Subcutaneous adipose tissue (tissue), 4 donors: ENCODE measurements around the gene TMEM236. TPM values are rescaled to one million over a fixed set of nuclear protein-coding genes. Genes with fewer than 3 reads are reported as not detected.

ENCODE experiments used
- total RNA-seq, 4 donors: library from RNA; depleted of rRNA; stranded (reverse); fragments of >200 nt; gene quantifications; one replicate each; pipeline ENCODE4 v1.1.0, GENCODE V29; 2016
- TF ChIP-seq, protein P1 (sequence below): fragments of 450-650 bp; IDR thresholded peaks from one replicate; pipeline ENCODE4 v1.5.1; 2016; ENCODE audit warnings: low read depth, mild to moderate bottlenecking, control low read depth, antibody characterized with exemption, moderate library complexity

TMEM236 gene
- total RNA-seq, 4 donors from 2014 or later = 3.2 to 6.8 (median 5.8) TPM

DNA sequence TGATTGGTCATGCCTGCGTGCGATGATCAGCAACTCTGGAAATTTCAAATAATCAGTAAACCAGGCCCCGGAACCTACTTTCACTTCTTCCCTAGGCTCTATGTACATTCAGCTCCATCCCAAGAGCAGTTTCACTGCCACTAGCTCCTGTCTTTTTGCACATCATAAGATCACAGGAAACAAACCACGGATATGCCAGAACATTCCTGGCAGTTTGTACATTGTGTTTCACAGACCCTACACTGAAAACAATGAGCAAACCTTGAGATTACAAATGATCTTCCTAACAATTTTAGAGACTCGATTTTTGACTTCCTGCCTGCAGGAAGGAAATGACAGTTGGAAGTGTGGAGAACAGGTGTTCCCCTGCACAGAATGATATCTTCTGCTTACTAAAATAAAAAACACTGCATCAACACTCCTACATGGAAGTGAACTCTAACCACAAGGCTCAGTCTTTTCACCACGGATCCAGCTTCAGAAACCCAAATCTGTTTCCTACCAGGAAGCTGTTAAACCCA lies 7.6 kb upstream of the TMEM236 start:
- TF ChIP-seq, protein P1, sequence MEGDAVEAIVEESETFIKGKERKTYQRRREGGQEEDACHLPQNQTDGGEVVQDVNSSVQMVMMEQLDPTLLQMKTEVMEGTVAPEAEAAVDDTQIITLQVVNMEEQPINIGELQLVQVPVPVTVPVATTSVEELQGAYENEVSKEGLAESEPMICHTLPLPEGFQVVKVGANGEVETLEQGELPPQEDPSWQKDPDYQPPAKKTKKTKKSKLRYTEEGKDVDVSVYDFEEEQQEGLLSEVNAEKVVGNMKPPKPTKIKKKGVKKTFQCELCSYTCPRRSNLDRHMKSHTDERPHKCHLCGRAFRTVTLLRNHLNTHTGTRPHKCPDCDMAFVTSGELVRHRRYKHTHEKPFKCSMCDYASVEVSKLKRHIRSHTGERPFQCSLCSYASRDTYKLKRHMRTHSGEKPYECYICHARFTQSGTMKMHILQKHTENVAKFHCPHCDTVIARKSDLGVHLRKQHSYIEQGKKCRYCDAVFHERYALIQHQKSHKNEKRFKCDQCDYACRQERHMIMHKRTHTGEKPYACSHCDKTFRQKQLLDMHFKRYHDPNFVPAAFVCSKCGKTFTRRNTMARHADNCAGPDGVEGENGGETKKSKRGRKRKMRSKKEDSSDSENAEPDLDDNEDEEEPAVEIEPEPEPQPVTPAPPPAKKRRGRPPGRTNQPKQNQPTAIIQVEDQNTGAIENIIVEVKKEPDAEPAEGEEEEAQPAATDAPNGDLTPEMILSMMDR = no peak

- TF ChIP-seq, protein P1 = no peak
Observed at GRCh38 chr10:17747883-17748550, 4.0 kb upstream of the TMEM236 start.

DNA sequence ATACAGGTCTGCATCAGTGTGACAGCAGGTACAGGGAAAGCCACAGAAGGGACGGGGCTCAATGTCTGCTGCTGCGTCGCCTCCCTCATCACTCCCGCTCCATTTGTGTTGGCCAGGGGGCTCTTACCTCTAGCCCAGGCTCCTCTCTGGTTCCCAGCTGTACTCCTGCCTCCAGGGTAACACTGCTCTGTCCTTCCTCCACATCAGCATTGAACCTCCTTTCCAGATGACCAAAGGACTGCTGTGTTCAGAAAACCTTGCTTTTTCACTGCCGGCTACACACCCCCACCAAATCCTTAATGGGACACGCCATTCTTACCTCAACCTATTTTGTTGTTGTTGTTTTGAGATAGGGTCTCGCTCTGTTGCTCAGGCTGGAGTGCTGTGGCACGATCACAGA lies 2.1 kb upstream of the TMEM236 start:
- TF ChIP-seq, protein P1 = no peak

- TF ChIP-seq, protein P1 = no peak
Observed at GRCh38 chr10:17756557-17757217, 4.7 kb downstream of the TMEM236 start.

- TF ChIP-seq, protein P1 = no peak
Observed at GRCh38 chr10:17758200-17758599, 6.2 kb downstream of the TMEM236 start.

GRCh38 chr10:17758896-17759295 lies 6.9 kb downstream of the TMEM236 start:
- TF ChIP-seq, protein P1 = no peak

- TF ChIP-seq, protein P1 = no peak
Observed at GRCh38 chr10:17764142-17764541, 12.1 kb downstream of the TMEM236 start.
